Islet of Langerhans (tissue), 1 donor: ENCODE measurements around the gene BDH1.

Experiments
- FAIRE-seq: peaks from one replicate; lab custom pipeline; 2011; peaks lifted over from hg19 to GRCh38; lab: Jason Lieb, UNC

Gene BDH1

GRCh38 chr3:197547306-197548011 lies 8.3 kb downstream of the BDH1 start:
- FAIRE-seq, result no peak

DNA sequence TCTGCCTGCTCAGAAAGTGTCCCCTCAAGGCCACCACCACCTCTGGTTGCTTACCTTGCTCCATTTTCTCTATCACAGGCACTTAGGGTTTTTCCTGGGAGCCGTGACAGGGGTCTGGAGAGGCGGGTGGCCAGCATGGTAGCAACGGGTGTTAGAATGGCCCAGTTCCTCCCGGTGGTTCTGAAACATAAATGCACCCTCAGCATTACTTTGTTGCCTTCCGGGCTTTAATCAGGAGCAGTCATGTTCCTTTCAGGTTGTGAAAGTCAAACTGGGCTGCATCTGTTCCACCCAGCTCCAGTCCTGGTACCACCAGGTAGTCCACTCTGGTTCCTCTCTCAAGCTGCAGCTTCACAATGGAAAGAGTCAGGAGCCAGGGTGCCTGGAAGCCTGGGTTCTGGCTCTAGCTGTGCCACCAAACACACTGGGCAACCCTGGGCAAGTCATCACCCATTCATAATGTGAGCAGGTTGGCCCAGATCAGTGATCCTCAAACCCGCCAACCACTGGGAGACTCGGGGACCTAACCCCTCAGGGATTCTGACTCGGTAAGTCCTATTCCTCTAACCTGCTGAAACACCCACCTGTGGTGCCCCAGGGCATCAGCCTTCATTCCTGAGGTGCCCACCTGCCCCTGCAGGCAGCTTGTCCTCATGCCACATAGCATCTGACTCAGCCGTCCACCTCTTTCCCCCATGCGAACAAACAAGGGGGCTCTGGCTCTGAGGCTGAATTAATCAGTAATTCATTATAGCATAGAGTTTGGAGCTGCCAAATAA lies 9.3 kb downstream of the BDH1 start:
- FAIRE-seq, result no peak

DNA sequence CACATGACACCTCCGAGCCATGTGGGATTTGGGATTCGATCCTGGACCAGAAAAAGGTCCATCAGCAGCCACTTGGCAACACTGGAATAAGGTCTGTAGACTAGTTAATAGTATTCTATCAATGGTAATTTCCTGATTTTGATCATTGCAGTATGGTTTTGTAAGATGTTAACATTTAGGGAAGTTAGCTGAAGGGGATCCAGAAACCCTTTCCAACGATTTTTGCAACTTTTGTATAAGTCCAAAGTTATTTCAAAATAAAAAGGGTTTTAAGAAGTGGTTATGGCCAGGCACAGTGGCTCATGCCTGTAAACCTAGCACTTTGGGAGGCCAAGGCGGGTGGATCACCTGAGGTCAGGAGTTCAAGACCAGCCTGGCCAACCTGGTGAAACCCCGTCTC lies 10.2 kb downstream of the BDH1 start:
- no peak for FAIRE-seq

GRCh38 chr3:197545101-197545500 lies 10.7 kb downstream of the BDH1 start:
- no peak for FAIRE-seq

DNA sequence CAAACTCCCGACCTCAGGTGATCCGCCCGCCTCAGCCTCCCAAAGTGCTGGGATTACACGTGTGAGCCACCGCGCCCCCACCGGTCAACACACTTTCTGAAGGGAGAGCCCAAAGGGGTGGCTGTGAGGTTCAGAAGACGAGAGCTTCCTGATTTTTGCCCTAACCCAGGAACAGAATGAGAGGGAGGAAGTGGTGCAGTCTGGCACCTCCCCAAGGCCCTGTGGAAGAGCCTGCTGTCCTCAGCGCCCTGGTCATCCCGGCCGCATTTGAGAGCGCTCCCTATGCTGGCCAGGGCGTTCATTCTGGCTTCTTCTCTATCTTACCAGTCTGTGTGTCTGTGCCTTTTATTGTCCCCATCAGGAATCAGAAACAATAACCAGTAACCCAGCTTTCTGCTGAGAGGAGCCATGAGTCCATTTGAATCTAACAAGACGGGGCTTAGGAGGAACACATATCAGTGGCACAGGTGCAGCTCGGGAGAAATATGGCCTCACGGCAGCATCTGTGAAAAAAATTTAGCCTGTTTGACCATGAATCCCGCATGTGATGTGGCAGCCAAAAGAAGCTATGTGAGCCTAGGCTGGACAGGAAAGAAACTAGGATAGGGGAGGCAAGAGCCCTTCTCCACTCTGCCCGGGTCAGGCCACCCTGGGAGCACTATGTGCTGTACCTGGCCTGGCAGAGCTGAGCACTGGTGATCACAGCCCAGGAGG lies 12.9 kb downstream of the BDH1 start:
- FAIRE-seq, result no peak

- FAIRE-seq, result no peak
Measured at GRCh38 chr3:197541756-197542539, 13.8 kb downstream of the BDH1 start.

DNA sequence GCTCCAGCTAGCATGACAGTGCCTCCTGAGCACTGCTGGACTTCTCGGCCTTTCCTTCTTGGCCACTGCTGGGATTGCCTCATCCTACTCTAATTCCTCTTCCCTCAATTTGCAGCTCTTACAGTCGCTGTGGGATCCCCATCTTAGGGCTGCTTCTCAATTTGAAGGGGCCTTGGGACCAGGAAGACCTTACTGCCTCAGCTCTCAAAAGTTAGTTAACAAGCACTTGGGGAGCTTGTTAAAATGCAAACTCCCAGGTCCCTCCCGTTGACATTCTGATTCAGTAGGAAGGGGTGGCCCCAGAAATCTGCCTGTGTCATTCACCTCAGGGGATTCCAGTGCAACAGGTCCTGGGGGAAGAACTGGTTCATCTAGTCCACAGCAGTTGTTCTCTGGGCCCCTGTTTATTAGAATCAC lies 14.8 kb downstream of the BDH1 start:
- FAIRE-seq, result no peak

DNA sequence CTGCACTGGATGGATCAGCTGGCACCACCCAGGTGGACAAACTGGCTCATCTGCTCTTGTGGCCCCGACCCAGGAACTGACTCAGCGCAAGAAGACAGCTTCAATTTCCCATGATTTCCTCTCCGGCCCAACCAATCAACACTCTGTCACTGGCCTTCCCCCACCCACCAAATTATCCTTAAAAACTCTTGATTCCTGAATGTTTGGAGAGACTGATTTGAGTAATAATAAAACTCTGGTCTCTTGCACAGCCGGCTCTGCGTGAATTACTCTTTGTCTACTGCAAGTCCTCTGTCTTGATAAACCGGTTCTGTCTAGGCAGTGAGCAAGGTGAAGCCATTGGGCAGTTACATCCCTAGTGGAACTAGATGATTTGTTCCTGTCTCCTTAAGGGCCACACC lies 16.1 kb downstream of the BDH1 start:
- no peak for FAIRE-seq

GRCh38 chr3:197533927-197534725 lies 21.6 kb downstream of the BDH1 start:
- FAIRE-seq, result no peak

- no peak for FAIRE-seq
Measured at GRCh38 chr3:197533396-197533795, 22.4 kb downstream of the BDH1 start.

GRCh38 chr3:197532388-197532787 lies 23.4 kb downstream of the BDH1 start:
- no peak for FAIRE-seq

DNA sequence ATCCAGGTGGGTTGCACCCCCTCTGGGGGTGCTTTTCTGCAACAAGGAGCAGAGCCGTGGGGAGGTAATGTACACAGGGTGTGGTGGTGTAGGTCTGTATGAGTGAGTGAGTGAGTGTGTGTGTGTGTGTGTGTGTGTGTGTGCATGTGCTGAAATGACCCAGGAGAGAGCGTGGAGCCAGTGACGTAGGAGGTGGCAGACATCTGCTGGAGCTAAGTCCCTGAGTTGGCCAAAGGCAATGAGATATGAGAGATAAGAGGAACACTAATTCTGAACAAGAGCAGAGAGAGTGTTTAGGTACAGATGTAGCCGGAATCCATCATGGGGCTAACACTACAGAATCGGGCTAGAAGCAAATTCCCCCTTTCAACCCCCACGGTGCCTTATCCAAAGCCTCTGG lies 27.6 kb downstream of the BDH1 start:
- FAIRE-seq, result no peak

DNA sequence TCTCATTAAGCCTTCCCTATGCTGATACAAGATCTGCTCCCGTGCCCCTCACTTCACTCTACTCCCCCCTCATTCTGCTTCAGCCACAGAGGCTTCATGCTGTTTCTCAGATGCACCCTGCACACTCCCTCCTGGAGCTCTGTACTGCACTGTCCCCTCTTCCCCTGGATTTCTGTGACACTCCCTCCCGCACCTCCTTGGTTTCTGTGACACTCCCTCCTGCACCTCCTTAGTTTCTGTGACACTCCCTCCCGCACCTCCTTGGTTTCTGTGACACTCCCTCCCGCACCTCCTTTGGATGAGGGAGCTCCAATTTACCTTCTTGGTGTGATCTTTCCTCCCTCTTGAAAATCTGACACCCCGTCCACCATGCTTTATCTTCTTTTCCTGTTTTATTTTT lies 28.2 kb downstream of the BDH1 start:
- no peak for FAIRE-seq

DNA sequence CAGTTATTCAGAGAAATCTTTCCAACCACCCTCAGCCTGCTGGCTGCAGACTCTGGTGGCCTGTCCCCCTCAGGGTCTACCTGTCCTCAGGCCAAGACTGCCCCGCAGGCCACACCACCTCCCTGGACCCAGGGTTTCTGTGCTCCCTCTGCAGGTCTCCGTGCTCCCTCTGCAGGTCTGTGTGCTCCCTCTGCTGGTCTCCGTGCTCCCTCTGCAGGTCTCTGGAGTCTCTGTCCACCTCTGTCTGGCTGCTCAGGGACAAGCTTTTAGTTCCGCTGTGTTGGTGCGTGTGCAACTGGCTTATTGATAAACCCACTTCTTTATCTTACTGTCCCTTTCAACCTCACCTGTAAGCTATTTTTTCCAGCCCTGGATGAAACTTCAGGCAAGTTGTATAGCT lies 30.1 kb downstream of the BDH1 start:
- FAIRE-seq, result no peak

GRCh38 chr3:197524128-197524527 lies 31.6 kb downstream of the BDH1 start:
- no peak for FAIRE-seq

- FAIRE-seq, result no peak
Measured at GRCh38 chr3:197523526-197523925, 32.2 kb downstream of the BDH1 start.

DNA sequence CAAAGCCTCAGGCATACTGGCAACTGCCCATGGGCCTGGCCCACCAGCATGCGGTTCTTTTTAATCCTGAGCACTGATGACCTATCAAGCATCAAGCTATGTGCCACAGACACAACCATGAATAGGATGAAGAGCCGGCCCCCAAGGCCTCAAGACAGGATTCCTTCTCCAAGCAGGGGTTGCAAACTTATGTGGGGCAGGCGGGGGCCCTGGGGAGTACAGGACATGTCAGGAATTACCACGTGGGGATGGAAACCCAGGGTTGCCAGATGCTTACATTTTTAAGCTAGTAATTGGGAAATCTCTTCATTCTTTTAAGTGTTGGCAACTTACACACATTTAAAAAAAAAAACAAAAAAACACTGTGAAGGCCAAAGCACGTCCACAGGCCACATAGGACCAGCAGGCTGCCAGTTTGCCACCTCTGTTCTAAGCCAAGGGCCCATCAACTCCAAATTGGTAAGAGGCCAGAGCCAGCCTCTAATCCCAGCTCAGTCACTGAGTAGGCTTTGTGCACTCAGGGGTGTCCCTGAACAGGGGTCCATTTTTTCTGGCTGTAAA lies 32.8 kb downstream of the BDH1 start:
- no peak for FAIRE-seq

- FAIRE-seq, result no peak
Measured at GRCh38 chr3:197522183-197522715, 33.5 kb downstream of the BDH1 start.

DNA sequence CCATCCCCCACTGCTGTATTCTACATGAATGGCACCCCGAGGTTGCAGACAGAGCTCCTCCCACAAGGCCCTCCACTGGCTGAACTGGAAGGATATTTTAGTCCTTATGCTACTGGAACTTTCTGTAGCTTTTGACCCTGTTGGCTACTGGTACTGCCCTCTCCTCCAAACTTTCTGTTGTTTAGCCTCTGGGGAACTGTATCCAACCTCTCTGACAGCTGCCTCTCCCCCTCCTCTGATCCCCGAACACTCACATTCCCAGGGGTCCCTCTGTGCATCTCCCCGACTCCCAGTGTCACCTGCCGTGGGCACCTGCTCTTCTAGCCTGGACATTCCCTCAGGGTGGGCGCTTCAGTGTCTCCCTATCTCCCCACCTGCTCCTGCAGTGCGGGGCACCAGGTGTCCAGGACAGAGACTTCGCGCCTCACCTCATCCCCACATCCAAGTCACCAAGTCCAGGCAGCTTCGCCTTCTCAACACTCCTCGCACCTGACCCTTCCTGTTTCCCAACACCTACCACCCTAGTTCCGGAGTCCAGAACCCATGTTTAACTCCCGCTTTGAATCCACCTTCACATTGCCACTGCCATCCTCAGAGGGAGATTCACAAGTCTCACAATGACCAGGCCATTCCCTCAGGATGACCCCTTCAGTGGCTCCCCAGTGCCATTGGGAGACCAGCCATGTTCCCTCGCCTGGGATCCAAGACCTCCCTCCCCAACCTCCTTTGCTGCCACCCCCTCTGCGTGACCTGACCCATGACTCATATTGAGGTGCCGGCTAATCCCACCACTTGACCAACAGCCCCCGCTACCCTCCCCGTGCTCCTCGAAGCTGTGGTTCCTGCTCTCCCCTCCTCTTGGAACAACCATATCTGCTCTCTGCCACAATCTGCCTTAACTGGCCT lies 34.2 kb downstream of the BDH1 start:
- FAIRE-seq, result no peak
